A549 (cell line): ENCODE data around the gene UQCRH.

Experiments used
- CEBPB ChIP-seq, 2 experiments: fragments of >200 bp in 1 of 2; sonication (Bioruptor Twin) in 1 of 2; formaldehyde crosslinking in 1 of 2; IDR thresholded peaks; 2 replicates each; pipeline ENCODE4 v1.6.1; 2012 to 2016
- CHD4 ChIP-seq: fragments of 200-600 bp; sonication (generic); IDR thresholded peaks from 2 replicates; pipeline ENCODE4 v1.6.1; 2016; ENCODE audit warnings: antibody characterized with exemption, mild to moderate bottlenecking, borderline replicate concordance
- GATA3 ChIP-seq: IDR thresholded peaks from 2 replicates; pipeline ENCODE4 v1.6.1; 2012; ENCODE audit warnings: borderline replicate concordance
- POLR2A ChIP-seq: IDR thresholded peaks from 2 replicates; pipeline ENCODE4 v1.6.1; 2012; ENCODE audit warnings: mild to moderate bottlenecking, low read length
- POLR2AphosphoS2 ChIP-seq: conservative IDR thresholded peaks from 2 replicates; pipeline ENCODE4 v1.6.1; 2012; ENCODE audit warnings: low read length, improper control_type of control experiment, inconsistent platforms
- RAD21 ChIP-seq, 2 experiments: fragments of >200 bp in 1 of 2; sonication (Bioruptor Twin) in 1 of 2; formaldehyde crosslinking in 1 of 2; IDR thresholded peaks in 1 of 2; conservative IDR thresholded peaks in 1 of 2; 2 replicates in 1 of 2; 3 replicates in 1 of 2; pipeline ENCODE4 v1.6.1; 2012 to 2018; ENCODE audit warnings: inconsistent platforms in 1 of 2
- TFCP2L1 ChIP-seq: fragments of 250-450 bp; sonication (Bioruptor Pico); IDR thresholded peaks from 2 replicates; pipeline ENCODE4 v1.5.0; 2021; ENCODE audit warnings: mild to moderate bottlenecking
- TF ChIP-seq, protein P1 (sequence below): fragments of >200 bp; sonication (Bioruptor Twin); formaldehyde crosslinking; IDR thresholded peaks from 3 replicates; pipeline ENCODE4 v1.5.1; 2016
- TF ChIP-seq, protein P2 (sequence below): fragments of 200-600 bp; sonication (generic); IDR thresholded peaks from 2 replicates; pipeline ENCODE4 v1.6.1; 2016; ENCODE audit warnings: antibody characterized with exemption, mild to moderate bottlenecking, moderate library complexity
- TF ChIP-seq, protein P3 (sequence below): fragments of 250-450 bp; sonication (Bioruptor Pico); IDR thresholded peaks from 2 replicates; pipeline ENCODE4 v1.5.0; 2021; ENCODE audit warnings: mild to moderate bottlenecking, moderate library complexity, borderline replicate concordance

- TF ChIP-seq TFCP2L1 (CRISPR knock-in tag) (no peak), RAD21 (conservative IDR thresholded peaks at IDR 0.05 in 1 of 2, IDR thresholded peaks at IDR 0.05 in 1 of 2) (no peak), CEBPB (IDR thresholded peaks at IDR 0.05) (no peak), CHD4 (no peak), GATA3 (no peak), POLR2A (no peak), POLR2AphosphoS2 (no peak)
- TF ChIP-seq, protein P1, sequence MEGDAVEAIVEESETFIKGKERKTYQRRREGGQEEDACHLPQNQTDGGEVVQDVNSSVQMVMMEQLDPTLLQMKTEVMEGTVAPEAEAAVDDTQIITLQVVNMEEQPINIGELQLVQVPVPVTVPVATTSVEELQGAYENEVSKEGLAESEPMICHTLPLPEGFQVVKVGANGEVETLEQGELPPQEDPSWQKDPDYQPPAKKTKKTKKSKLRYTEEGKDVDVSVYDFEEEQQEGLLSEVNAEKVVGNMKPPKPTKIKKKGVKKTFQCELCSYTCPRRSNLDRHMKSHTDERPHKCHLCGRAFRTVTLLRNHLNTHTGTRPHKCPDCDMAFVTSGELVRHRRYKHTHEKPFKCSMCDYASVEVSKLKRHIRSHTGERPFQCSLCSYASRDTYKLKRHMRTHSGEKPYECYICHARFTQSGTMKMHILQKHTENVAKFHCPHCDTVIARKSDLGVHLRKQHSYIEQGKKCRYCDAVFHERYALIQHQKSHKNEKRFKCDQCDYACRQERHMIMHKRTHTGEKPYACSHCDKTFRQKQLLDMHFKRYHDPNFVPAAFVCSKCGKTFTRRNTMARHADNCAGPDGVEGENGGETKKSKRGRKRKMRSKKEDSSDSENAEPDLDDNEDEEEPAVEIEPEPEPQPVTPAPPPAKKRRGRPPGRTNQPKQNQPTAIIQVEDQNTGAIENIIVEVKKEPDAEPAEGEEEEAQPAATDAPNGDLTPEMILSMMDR = no peak
- TF ChIP-seq, protein P2, sequence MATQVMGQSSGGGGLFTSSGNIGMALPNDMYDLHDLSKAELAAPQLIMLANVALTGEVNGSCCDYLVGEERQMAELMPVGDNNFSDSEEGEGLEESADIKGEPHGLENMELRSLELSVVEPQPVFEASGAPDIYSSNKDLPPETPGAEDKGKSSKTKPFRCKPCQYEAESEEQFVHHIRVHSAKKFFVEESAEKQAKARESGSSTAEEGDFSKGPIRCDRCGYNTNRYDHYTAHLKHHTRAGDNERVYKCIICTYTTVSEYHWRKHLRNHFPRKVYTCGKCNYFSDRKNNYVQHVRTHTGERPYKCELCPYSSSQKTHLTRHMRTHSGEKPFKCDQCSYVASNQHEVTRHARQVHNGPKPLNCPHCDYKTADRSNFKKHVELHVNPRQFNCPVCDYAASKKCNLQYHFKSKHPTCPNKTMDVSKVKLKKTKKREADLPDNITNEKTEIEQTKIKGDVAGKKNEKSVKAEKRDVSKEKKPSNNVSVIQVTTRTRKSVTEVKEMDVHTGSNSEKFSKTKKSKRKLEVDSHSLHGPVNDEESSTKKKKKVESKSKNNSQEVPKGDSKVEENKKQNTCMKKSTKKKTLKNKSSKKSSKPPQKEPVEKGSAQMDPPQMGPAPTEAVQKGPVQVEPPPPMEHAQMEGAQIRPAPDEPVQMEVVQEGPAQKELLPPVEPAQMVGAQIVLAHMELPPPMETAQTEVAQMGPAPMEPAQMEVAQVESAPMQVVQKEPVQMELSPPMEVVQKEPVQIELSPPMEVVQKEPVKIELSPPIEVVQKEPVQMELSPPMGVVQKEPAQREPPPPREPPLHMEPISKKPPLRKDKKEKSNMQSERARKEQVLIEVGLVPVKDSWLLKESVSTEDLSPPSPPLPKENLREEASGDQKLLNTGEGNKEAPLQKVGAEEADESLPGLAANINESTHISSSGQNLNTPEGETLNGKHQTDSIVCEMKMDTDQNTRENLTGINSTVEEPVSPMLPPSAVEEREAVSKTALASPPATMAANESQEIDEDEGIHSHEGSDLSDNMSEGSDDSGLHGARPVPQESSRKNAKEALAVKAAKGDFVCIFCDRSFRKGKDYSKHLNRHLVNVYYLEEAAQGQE = no peak
- TF ChIP-seq, protein P3, sequence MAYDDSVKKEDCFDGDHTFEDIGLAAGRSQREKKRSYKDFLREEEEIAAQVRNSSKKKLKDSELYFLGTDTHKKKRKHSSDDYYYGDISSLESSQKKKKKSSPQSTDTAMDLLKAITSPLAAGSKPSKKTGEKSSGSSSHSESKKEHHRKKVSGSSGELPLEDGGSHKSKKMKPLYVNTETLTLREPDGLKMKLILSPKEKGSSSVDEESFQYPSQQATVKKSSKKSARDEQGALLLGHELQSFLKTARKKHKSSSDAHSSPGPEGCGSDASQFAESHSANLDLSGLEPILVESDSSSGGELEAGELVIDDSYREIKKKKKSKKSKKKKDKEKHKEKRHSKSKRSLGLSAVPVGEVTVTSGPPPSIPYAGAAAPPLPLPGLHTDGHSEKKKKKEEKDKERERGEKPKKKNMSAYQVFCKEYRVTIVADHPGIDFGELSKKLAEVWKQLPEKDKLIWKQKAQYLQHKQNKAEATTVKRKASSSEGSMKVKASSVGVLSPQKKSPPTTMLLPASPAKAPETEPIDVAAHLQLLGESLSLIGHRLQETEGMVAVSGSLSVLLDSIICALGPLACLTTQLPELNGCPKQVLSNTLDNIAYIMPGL (CRISPR knock-in tag) = no peak
Measured at GRCh38 chr1:46344481-46344880, 41.0 kb downstream of the UQCRH start.
